MM.1S (cell line): ENCODE measurements around the gene PMF1.

Experiments used
- DNase-seq: peaks from one replicate; pipeline ENCODE4 v3.0.0-alpha.2; 2015
- H2AFZ ChIP-seq: fragments of 300-600 bp; sonication (generic); 2 replicates; pipeline ENCODE4 v1.6.0; 2016; ENCODE audit warnings: antibody characterized with exemption, low read length
- H3F3A ChIP-seq: fragments of 300-600 bp; sonication (generic); 2 replicates; pipeline ENCODE4 v1.6.1; 2016; ENCODE audit warnings: mild to moderate bottlenecking, antibody characterized with exemption, low read length, moderate library complexity, mixed read lengths; ENCODE audit not compliant: insufficient read depth
- H3K27ac ChIP-seq: fragments of 300-600 bp; sonication (generic); 2 replicates; pipeline ENCODE4 v1.5.1; 2016; ENCODE audit warnings: mild to moderate bottlenecking, low read length
- H3K27me3 ChIP-seq: fragments of 300-600 bp; sonication (generic); replicated peaks from 2 replicates; pipeline ENCODE4 v1.6.0; 2016; ENCODE audit warnings: low read length; ENCODE audit not compliant: insufficient read depth
- H3K36me3 ChIP-seq: fragments of 300-600 bp; sonication (generic); replicated peaks from 2 replicates; pipeline ENCODE4 v1.6.1; 2016; ENCODE audit warnings: mild to moderate bottlenecking, low read length, mixed read lengths; ENCODE audit not compliant: insufficient read depth
- H3K4me1 ChIP-seq: fragments of 300-600 bp; sonication (generic); 2 replicates; pipeline ENCODE4 v1.6.1; 2016; ENCODE audit warnings: low read length, mixed read lengths
- H3K4me2 ChIP-seq: fragments of 300-600 bp; sonication (generic); 2 replicates; pipeline ENCODE4 v1.6.0; 2016; ENCODE audit warnings: low read depth, low read length
- H3K4me3 ChIP-seq: fragments of 300-600 bp; sonication (generic); 2 replicates; pipeline ENCODE4 v1.5.1; 2016; ENCODE audit warnings: low read length, mixed read lengths
- H3K79me2 ChIP-seq: fragments of 300-600 bp; sonication (generic); 2 replicates; pipeline ENCODE4 v1.6.1; 2016; ENCODE audit warnings: mixed run types, low read length, mixed read lengths
- H3K9ac ChIP-seq: fragments of 300-600 bp; sonication (generic); 2 replicates; pipeline ENCODE4 v1.6.1; 2016; ENCODE audit warnings: low read length, mixed read lengths
- H3K9me2 ChIP-seq: fragments of 300-600 bp; sonication (generic); replicated peaks from 2 replicates; pipeline ENCODE4 v1.6.1; 2016; ENCODE audit warnings: mild to moderate bottlenecking, low read length, mixed read lengths; ENCODE audit not compliant: insufficient read depth
- H3K9me3 ChIP-seq: fragments of 300-600 bp; sonication (generic); replicated peaks from 2 replicates; pipeline ENCODE4 v1.6.1; 2016; ENCODE audit warnings: mild to moderate bottlenecking, low read length, mixed read lengths; ENCODE audit not compliant: insufficient read depth
- H4K20me1 ChIP-seq: fragments of 300-600 bp; sonication (generic); 2 replicates; pipeline ENCODE4 v1.6.1; 2016; ENCODE audit warnings: mild to moderate bottlenecking, low read length, moderate library complexity, mixed read lengths; ENCODE audit not compliant: insufficient read depth
- EZH2 ChIP-seq: fragments of 300-600 bp; sonication (generic); optimal IDR thresholded peaks from 2 replicates; pipeline ENCODE3; 2017; ENCODE audit warnings: low read depth, mild to moderate bottlenecking, antibody characterized with exemption, low read length, mixed read lengths
- EZH2phosphoT487 ChIP-seq: fragments of 300-600 bp; sonication (generic); IDR thresholded peaks from 2 replicates; pipeline ENCODE4 v1.6.1; 2018; ENCODE audit warnings: antibody characterized with exemption, low read length
- TF ChIP-seq, protein P1 (sequence below): fragments of 300-600 bp; sonication (generic); IDR thresholded peaks from 2 replicates; pipeline ENCODE4 v1.5.1; 2016; ENCODE audit warnings: antibody characterized with exemption, low read length, mixed read lengths

Gene PMF1

GRCh38 chr1:156229809-156230472 lies 17.1 kb downstream of the PMF1 start:
- Histone ChIP-seq H3K9me3 (no peaks in the 10 kb centered on the region), H3K27ac (no peak overlapping the region), H3K9ac (no peak overlapping the region), H3K4me3 (no peak overlapping the region), H3K4me1 (peaks cover 32% of the 10 kb centered on the region), H4K20me1 (no peaks in the 10 kb centered on the region), H2AFZ (no peak overlapping the region), H3K36me3 (no peaks in the 10 kb centered on the region), H3K27me3 (no peaks in the 10 kb centered on the region), H3K4me2 (no peak overlapping the region), H3F3A (peaks cover 34% of the 10 kb centered on the region), H3K79me2 (peaks cover 10% of the 10 kb centered on the region; the same call in 1 of the 2 replicates), H3K9me2 (no peaks in the 10 kb centered on the region)
- no peak for DNase-seq
- TF ChIP-seq, protein P1, sequence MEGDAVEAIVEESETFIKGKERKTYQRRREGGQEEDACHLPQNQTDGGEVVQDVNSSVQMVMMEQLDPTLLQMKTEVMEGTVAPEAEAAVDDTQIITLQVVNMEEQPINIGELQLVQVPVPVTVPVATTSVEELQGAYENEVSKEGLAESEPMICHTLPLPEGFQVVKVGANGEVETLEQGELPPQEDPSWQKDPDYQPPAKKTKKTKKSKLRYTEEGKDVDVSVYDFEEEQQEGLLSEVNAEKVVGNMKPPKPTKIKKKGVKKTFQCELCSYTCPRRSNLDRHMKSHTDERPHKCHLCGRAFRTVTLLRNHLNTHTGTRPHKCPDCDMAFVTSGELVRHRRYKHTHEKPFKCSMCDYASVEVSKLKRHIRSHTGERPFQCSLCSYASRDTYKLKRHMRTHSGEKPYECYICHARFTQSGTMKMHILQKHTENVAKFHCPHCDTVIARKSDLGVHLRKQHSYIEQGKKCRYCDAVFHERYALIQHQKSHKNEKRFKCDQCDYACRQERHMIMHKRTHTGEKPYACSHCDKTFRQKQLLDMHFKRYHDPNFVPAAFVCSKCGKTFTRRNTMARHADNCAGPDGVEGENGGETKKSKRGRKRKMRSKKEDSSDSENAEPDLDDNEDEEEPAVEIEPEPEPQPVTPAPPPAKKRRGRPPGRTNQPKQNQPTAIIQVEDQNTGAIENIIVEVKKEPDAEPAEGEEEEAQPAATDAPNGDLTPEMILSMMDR, result no peak
- TF ChIP-seq EZH2, result no peak
- no peak for TF ChIP-seq EZH2phosphoT487

- no peaks in the 10 kb centered on the region for H3K36me3 ChIP-seq
Measured at GRCh38 chr1:156230473-156230837, 17.6 kb downstream of the PMF1 start.

GRCh38 chr1:156232201-156232894 lies 19.5 kb downstream of the PMF1 start:
- H3K27me3 ChIP-seq, result no peaks in the 10 kb centered on the region
- peaks cover 16% of the 10 kb centered on the region for H3K4me1 ChIP-seq
- no peak overlapping the region for H3K4me3 ChIP-seq
- no peak for DNase-seq
- no peak overlapping the region for H3K27ac ChIP-seq
- peaks cover 10% of the 10 kb centered on the region; the same call in 1 of the 2 replicates for H3K79me2 ChIP-seq
- no peak overlapping the region for H2AFZ ChIP-seq
- H3F3A ChIP-seq, result peaks cover 11% of the 10 kb centered on the region
- H3K9me3 ChIP-seq, result no peaks in the 10 kb centered on the region
- no peak overlapping the region for H3K4me2 ChIP-seq
- TF ChIP-seq, protein P1, result no peak
- TF ChIP-seq EZH2phosphoT487 (no peak), EZH2 (no peak)
- H3K9ac ChIP-seq, result no peak overlapping the region
- H3K36me3 ChIP-seq, result peaks cover 4% of the 10 kb centered on the region; the same call in 1 of the 2 replicates
- no peaks in the 10 kb centered on the region for H3K9me2 ChIP-seq
- no peaks in the 10 kb centered on the region for H4K20me1 ChIP-seq

More at GRCh38 chr1:156230473-156230837, 17.6 kb downstream of the PMF1 start:
- Histone ChIP-seq H3K79me2 (peaks cover 10% of the 10 kb centered on the region; the same call in 1 of the 2 replicates), H3F3A (peaks cover 29% of the 10 kb centered on the region), H3K4me2 (no peak overlapping the region), H3K27me3 (no peaks in the 10 kb centered on the region), H3K4me3 (no peak overlapping the region), H3K9me3 (no peaks in the 10 kb centered on the region), H2AFZ (no peak overlapping the region), H3K4me1 (peaks cover 27% of the 10 kb centered on the region), H3K27ac (no peak overlapping the region), H3K9me2 (no peaks in the 10 kb centered on the region), H4K20me1 (no peaks in the 10 kb centered on the region), H3K9ac (no peak overlapping the region)
- DNase-seq, result no peak
- no peak for TF ChIP-seq EZH2phosphoT487
- TF ChIP-seq, protein P1, result no peak
- TF ChIP-seq EZH2, result no peak
